Suprapubic skin (tissue), 3 donors: ENCODE measurements around the gene AQP12A.

Experiments
- EP300 ChIP-seq: sonication (generic); formaldehyde crosslinking; IDR thresholded peaks from one replicate; pipeline ENCODE4 v1.6.1; 2017; ENCODE audit warnings: antibody characterized with exemption
- POLR2A ChIP-seq, 2 donors: fragments of 450-650 bp; IDR thresholded peaks; one replicate each; pipeline ENCODE4 v1.6.1; 2017; ENCODE audit warnings: antibody characterized with exemption in 2 of 2, mild to moderate bottlenecking in 2 of 2, moderate library complexity in 2 of 2
- TF ChIP-seq, protein P1 (sequence below), 2 donors: fragments of 200-600 bp in 1 of 2; fragments of 450-650 bp in 1 of 2; sonication (generic) in 1 of 2; IDR thresholded peaks; one replicate each; pipeline ENCODE4 v1.5.1; 2016 to 2019; ENCODE audit warnings: antibody characterized with exemption in 2 of 2, mild to moderate bottlenecking in 1 of 2, moderate library complexity in 1 of 2

GRCh38 chr2:240664622-240665021 is 27.0 kb upstream of the AQP12A start:
- TF ChIP-seq EP300 (no peak), POLR2A (IDR thresholded peaks at IDR 0.05) (no peak)
- TF ChIP-seq, protein P1, sequence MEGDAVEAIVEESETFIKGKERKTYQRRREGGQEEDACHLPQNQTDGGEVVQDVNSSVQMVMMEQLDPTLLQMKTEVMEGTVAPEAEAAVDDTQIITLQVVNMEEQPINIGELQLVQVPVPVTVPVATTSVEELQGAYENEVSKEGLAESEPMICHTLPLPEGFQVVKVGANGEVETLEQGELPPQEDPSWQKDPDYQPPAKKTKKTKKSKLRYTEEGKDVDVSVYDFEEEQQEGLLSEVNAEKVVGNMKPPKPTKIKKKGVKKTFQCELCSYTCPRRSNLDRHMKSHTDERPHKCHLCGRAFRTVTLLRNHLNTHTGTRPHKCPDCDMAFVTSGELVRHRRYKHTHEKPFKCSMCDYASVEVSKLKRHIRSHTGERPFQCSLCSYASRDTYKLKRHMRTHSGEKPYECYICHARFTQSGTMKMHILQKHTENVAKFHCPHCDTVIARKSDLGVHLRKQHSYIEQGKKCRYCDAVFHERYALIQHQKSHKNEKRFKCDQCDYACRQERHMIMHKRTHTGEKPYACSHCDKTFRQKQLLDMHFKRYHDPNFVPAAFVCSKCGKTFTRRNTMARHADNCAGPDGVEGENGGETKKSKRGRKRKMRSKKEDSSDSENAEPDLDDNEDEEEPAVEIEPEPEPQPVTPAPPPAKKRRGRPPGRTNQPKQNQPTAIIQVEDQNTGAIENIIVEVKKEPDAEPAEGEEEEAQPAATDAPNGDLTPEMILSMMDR (IDR thresholded peaks at IDR 0.05): no peak
